Measurements from ENCODE around the gene SERPINA1. TPM values are rescaled to one million over a fixed set of nuclear protein-coding genes. Genes with fewer than 3 reads are reported as not detected.

The SERPINA1 gene
- total and polyA plus RNA-seq, 2 experiments from 2014 or later: 3,480 to 5,074 TPM

DNA sequence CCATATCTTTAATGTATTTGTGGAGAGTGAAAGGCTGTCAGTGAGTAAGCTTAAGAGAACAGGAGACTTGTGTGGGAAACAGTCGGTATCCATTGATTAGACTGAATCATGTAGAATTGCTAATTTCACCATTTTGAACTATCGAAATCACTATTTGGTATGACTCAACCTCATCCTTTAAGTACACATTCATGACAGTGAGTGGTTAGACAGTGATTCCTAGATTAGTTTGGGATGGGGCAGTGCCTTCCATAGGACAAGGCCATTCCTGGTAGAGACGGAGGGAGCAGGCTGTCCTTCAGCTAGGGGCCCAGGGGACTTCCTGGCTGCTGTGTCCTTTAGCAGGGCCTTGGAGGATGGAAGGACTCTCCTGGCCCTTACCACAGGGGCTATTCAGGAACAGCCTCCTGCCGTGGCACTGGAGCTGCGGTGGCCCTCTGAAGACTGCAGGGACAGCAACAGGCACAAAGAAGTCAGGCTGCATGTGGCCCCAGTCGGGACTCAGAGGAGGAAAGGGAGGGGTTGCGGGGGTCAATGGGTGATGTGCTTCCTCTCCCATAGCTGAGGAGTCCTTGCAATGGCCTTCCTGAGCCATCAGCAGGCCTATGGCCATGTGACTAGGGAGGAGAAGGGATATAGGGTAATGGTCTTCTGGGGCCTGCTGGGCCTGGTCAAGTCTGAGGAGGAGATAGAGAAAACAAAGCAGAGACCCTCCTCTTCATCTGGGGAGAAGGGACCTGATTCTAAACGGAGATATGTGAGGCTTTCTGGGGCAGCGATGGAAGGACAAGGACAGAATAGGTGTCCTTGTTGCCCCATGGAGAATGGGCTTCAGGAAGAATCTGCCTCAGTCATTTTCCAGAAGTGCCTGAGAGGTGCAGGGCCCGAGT is 11.2 kb downstream of the SERPINA1 start:
- Histone ChIP-seq H3K4me2 (no peak overlapping the region), H3K36me3 (replicated peaks; ENCODE audit: insufficient read depth, low read depth) (no peaks in the 10 kb centered on the region), H3K4me1 (ENCODE audit: insufficient read depth) (no peaks in the 10 kb centered on the region), H3K79me2 (peaks cover under 1% of the 10 kb centered on the region), H2AFZ (no peak overlapping the region), H3K27ac (no peak overlapping the region), H3K9me2 (replicated peaks; ENCODE audit: insufficient read depth) (no peaks in the 10 kb centered on the region), H3K4me3 (no peak overlapping the region), H3K27me3 (no peaks in the 10 kb centered on the region), H3K9me3 (ENCODE audit: low read depth) (no peaks in the 10 kb centered on the region), H4K20me1 (ENCODE audit: insufficient read depth, poor library complexity, severe bottlenecking) (no peaks in the 10 kb centered on the region)
- no peak for TF ChIP-seq EZH2phosphoT487 (IDR thresholded peaks at IDR 0.05; ENCODE audit: low read depth, severe bottlenecking, unreplicated experiment)
- TF ChIP-seq, protein P1, sequence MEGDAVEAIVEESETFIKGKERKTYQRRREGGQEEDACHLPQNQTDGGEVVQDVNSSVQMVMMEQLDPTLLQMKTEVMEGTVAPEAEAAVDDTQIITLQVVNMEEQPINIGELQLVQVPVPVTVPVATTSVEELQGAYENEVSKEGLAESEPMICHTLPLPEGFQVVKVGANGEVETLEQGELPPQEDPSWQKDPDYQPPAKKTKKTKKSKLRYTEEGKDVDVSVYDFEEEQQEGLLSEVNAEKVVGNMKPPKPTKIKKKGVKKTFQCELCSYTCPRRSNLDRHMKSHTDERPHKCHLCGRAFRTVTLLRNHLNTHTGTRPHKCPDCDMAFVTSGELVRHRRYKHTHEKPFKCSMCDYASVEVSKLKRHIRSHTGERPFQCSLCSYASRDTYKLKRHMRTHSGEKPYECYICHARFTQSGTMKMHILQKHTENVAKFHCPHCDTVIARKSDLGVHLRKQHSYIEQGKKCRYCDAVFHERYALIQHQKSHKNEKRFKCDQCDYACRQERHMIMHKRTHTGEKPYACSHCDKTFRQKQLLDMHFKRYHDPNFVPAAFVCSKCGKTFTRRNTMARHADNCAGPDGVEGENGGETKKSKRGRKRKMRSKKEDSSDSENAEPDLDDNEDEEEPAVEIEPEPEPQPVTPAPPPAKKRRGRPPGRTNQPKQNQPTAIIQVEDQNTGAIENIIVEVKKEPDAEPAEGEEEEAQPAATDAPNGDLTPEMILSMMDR (IDR thresholded peaks at IDR 0.05; ENCODE audit: poor library complexity): no peak
- TF ChIP-seq EZH2 (IDR thresholded peaks at IDR 0.05; ENCODE audit: borderline replicate concordance): no peak
- WGBS (ENCODE audit: low lambda C conversion rate, missing lambda C conversion rate): 80% methylated on average over 10 of the region's 10 CpGs
- no peak for DNase-seq (ENCODE audit: low spot score)

DNA sequence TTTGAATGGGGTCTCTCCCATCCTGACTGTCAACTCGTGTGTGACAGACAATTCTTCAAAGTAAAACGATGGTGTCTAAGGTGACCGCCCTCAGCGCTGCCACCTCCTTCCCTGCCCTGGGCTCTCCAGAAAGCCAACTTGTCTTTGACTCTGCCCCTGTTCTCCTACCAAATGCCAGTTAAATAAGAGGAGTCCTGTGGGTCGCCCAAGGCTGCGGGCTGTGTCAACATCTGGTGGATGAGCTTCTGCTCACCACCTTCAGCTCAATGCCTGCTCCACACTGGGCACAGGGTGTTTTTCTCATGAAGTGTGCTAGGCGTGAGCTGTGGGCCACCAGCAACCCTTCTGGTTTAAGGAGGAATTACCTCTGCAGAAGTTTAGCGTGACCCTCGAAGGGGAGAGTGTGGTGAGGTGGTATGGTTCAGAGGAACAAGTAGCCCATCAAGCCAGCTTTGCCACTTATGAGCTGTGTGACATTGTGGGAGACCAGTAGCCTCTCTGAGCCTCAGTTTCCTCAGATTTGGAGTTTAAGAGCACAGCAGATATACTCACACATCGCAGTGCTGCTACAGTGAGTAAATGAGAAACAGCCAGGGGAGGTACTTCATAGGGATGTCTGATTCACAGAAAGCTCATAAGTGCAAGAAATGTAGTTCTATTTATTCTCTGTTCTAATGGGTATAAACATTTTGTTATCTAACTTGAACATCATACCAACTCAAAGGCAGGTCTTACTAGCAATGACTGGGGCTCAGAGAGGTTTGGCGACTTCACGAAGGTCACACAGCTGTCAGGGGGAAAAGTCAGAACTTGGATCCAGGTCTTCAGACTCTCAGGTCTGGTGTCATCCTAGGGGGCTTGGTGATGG is 12.1 kb downstream of the SERPINA1 start:
- no peak for TF ChIP-seq EZH2phosphoT487 (IDR thresholded peaks at IDR 0.05; ENCODE audit: low read depth, severe bottlenecking, unreplicated experiment)
- TF ChIP-seq, protein P1 (IDR thresholded peaks at IDR 0.05; ENCODE audit: poor library complexity): no peak
- no peak for TF ChIP-seq EZH2 (IDR thresholded peaks at IDR 0.05; ENCODE audit: borderline replicate concordance)
- H3K36me3 ChIP-seq (replicated peaks; ENCODE audit: insufficient read depth, low read depth): no peaks in the 10 kb centered on the region
- H3K79me2 ChIP-seq: no peaks in the 10 kb centered on the region
- H3K27me3 ChIP-seq: no peaks in the 10 kb centered on the region
- no peak for DNase-seq (ENCODE audit: low spot score)
- no peaks in the 10 kb centered on the region for H3K4me1 ChIP-seq (ENCODE audit: insufficient read depth)
- 91% methylated on average over 12 of the region's 12 CpGs for WGBS (ENCODE audit: low lambda C conversion rate, missing lambda C conversion rate)
- H3K4me3 ChIP-seq: no peak overlapping the region
- H2AFZ ChIP-seq: no peak overlapping the region
- no peaks in the 10 kb centered on the region for H3K9me3 ChIP-seq (ENCODE audit: low read depth)
- no peak overlapping the region for H3K27ac ChIP-seq
- H3K4me2 ChIP-seq: no peak overlapping the region
- H3K9me2 ChIP-seq (replicated peaks; ENCODE audit: insufficient read depth): no peaks in the 10 kb centered on the region
- no peaks in the 10 kb centered on the region for H4K20me1 ChIP-seq (ENCODE audit: insufficient read depth, poor library complexity, severe bottlenecking)

DNA sequence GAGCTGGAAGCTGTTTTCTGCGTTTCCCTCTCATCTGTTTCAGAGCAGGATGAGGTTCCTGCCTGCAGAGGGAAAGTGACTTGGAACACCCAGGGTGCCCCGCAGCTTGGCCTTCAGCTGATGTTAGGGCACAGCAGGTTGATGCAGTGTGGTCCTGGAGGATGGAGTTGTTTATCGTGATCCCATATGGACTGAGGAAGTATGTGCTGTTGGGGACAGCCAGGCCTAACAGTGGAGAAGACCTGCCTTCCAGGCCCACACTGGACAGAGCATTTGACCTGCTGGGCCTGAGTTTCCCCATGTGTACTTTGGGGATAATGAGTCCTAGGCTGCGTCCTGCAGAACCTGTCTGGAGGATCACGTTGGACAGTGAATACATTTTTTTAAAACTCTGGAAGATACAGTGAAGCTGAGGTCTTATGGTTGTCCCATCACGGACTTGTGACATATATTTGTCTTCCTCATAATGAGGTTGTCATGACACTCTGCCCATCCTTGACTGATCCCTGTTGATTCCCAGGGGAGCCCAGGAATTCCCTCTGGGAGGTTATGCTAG is 12.8 kb downstream of the SERPINA1 start:
- H3K4me2 ChIP-seq: no peak overlapping the region

More for the DNA sequence above, 12.8 kb downstream of the SERPINA1 start:
- WGBS (ENCODE audit: low lambda C conversion rate, missing lambda C conversion rate): 82% methylated on average over 6 of the region's 6 CpGs
- H3K27ac ChIP-seq: no peak overlapping the region
- no peaks in the 10 kb centered on the region for H3K27me3 ChIP-seq
- H3K4me3 ChIP-seq: no peak overlapping the region
- no peaks in the 10 kb centered on the region for H3K36me3 ChIP-seq (replicated peaks; ENCODE audit: insufficient read depth, low read depth)
- H4K20me1 ChIP-seq (ENCODE audit: insufficient read depth, poor library complexity, severe bottlenecking): no peaks in the 10 kb centered on the region
- TF ChIP-seq EZH2phosphoT487 (IDR thresholded peaks at IDR 0.05; ENCODE audit: low read depth, severe bottlenecking, unreplicated experiment): no peak
- TF ChIP-seq, protein P1 (IDR thresholded peaks at IDR 0.05; ENCODE audit: poor library complexity): no peak
- no peak for TF ChIP-seq EZH2 (IDR thresholded peaks at IDR 0.05; ENCODE audit: borderline replicate concordance)
- H3K9me2 ChIP-seq (replicated peaks; ENCODE audit: insufficient read depth): no peaks in the 10 kb centered on the region
- H2AFZ ChIP-seq: no peak overlapping the region
- H3K9me3 ChIP-seq (ENCODE audit: low read depth): no peaks in the 10 kb centered on the region
- no peaks in the 10 kb centered on the region for H3K79me2 ChIP-seq
- H3K4me1 ChIP-seq (ENCODE audit: insufficient read depth): no peaks in the 10 kb centered on the region
- DNase-seq (ENCODE audit: low spot score): no peak
